ENCODE data around the gene CCDC149.

CCDC149 gene

GRCh38 chr4:24923550-24923949 is 10.7 kb upstream of the CCDC149 start:
- H3K27me3 ChIP-seq (ENCODE audit: low read length) = no peaks in the 10 kb centered on the region

GRCh38 chr4:24923002-24923401 is 10.2 kb upstream of the CCDC149 start:
- no peaks in the 10 kb centered on the region for H3F3A ChIP-seq (ENCODE audit: insufficient read depth)
- no peak overlapping the region for H3K27ac ChIP-seq (ENCODE audit: low read depth, low read length)
- no peaks in the 10 kb centered on the region for H4K20me1 ChIP-seq (ENCODE audit: low read depth, low read length)
- no peaks in the 10 kb centered on the region for H3K36me3 ChIP-seq (ENCODE audit: low read length)
- no peaks in the 10 kb centered on the region for H3K79me2 ChIP-seq (ENCODE audit: insufficient read depth, low read length)
- no peaks in the 10 kb centered on the region for H3K9me2 ChIP-seq (replicated peaks; ENCODE audit: insufficient read depth, low read length)
- no peaks in the 10 kb centered on the region for H3K9me3 ChIP-seq (ENCODE audit: insufficient read depth, low read length)
- TF ChIP-seq CTCF (IDR thresholded peaks at IDR 0.05; ENCODE audit: insufficient read depth, low read length, poor library complexity, severe bottlenecking) (no peak), EZH2phosphoT487 (conservative IDR thresholded peaks at IDR 0.05; ENCODE audit: low read length) (no peak)
- H3K4me2 ChIP-seq (ENCODE audit: low read depth, low read length, poor library complexity, severe bottlenecking) = no peak overlapping the region
- H2AFZ ChIP-seq (ENCODE audit: low read depth, low read length, severe bottlenecking) = no peak overlapping the region
- H3K4me3 ChIP-seq (ENCODE audit: insufficient read depth, low read length, poor library complexity, severe bottlenecking) = no peak overlapping the region
- no peak overlapping the region for H3K9ac ChIP-seq (ENCODE audit: low read length)
- H3K27me3 ChIP-seq (ENCODE audit: low read length) = no peaks in the 10 kb centered on the region

More at GRCh38 chr4:24923550-24923949, 10.7 kb upstream of the CCDC149 start:
- Histone ChIP-seq H2AFZ (ENCODE audit: low read depth, low read length, severe bottlenecking) (no peak overlapping the region), H3K27ac (ENCODE audit: low read depth, low read length) (no peak overlapping the region), H3K9ac (ENCODE audit: low read length) (no peak overlapping the region), H3F3A (ENCODE audit: insufficient read depth) (no peaks in the 10 kb centered on the region), H3K79me2 (ENCODE audit: insufficient read depth, low read length) (no peaks in the 10 kb centered on the region), H4K20me1 (ENCODE audit: low read depth, low read length) (no peaks in the 10 kb centered on the region), H3K4me3 (ENCODE audit: insufficient read depth, low read length, poor library complexity, severe bottlenecking) (no peak overlapping the region), H3K36me3 (ENCODE audit: low read length) (no peaks in the 10 kb centered on the region), H3K9me2 (replicated peaks; ENCODE audit: insufficient read depth, low read length) (no peaks in the 10 kb centered on the region), H3K4me2 (ENCODE audit: low read depth, low read length, poor library complexity, severe bottlenecking) (no peak overlapping the region), H3K9me3 (ENCODE audit: insufficient read depth, low read length) (no peaks in the 10 kb centered on the region)
- TF ChIP-seq CTCF (IDR thresholded peaks at IDR 0.05; ENCODE audit: insufficient read depth, low read length, poor library complexity, severe bottlenecking) = no peak
- TF ChIP-seq EZH2phosphoT487 (conservative IDR thresholded peaks at IDR 0.05; ENCODE audit: low read length) = no peak

GRCh38 chr4:24922416-24922815 is 9.6 kb upstream of the CCDC149 start:
- Histone ChIP-seq H3K36me3 (ENCODE audit: low read length) (no peaks in the 10 kb centered on the region), H3F3A (ENCODE audit: insufficient read depth) (no peaks in the 10 kb centered on the region), H3K27me3 (ENCODE audit: low read length) (no peaks in the 10 kb centered on the region), H3K4me2 (ENCODE audit: low read depth, low read length, poor library complexity, severe bottlenecking) (no peak overlapping the region), H3K27ac (ENCODE audit: low read depth, low read length) (no peak overlapping the region), H4K20me1 (ENCODE audit: low read depth, low read length) (no peaks in the 10 kb centered on the region), H3K9me2 (replicated peaks; ENCODE audit: insufficient read depth, low read length) (no peaks in the 10 kb centered on the region), H2AFZ (ENCODE audit: low read depth, low read length, severe bottlenecking) (no peak overlapping the region), H3K79me2 (ENCODE audit: insufficient read depth, low read length) (no peaks in the 10 kb centered on the region), H3K9me3 (ENCODE audit: insufficient read depth, low read length) (no peaks in the 10 kb centered on the region), H3K4me3 (ENCODE audit: insufficient read depth, low read length, poor library complexity, severe bottlenecking) (no peak overlapping the region), H3K9ac (ENCODE audit: low read length) (no peak overlapping the region)
- TF ChIP-seq EZH2phosphoT487 (conservative IDR thresholded peaks at IDR 0.05; ENCODE audit: low read length) (no peak), CTCF (IDR thresholded peaks at IDR 0.05; ENCODE audit: insufficient read depth, low read length, poor library complexity, severe bottlenecking) (no peak)

Data from SU-DHL-6 (cell line).